Epithelial cell of proximal tubule (primary cell): Measurements from ENCODE around the gene GSC2. TPM values are rescaled to one million over a fixed set of nuclear protein-coding genes. Genes with fewer than 3 reads are reported as not detected.

ENCODE experiments used
- DNase-seq: peaks from one replicate; pipeline ENCODE4 v3.0.0-alpha.2; 2011; ENCODE audit warnings: low read depth
- H3K4me3 ChIP-seq: 2 replicates; pipeline ENCODE4 v1.5.1; 2011; ENCODE audit warnings: low read depth, mild to moderate bottlenecking, low read length
- CTCF ChIP-seq: conservative IDR thresholded peaks from 2 replicates; pipeline ENCODE4 v1.5.1; 2012; ENCODE audit warnings: low read depth, mild to moderate bottlenecking, low read length
- total RNA-seq: library from RNA; depleted of rRNA; stranded (reverse); fragments of >200 nt; gene quantifications from 2 replicates; pipeline ENCODE4 v1.2.3, GENCODE V29; 2015

The GSC2 gene
- total RNA-seq, 1 donor from 2014 or later: not detected

- DNase-seq: no peak
- TF ChIP-seq CTCF: no peak
- H3K4me3 ChIP-seq: no peak overlapping the region
Measured at GRCh38 chr22:19150482-19151328, 613 bp upstream of the GSC2 start.

- TF ChIP-seq CTCF: no peak
- DNase-seq: no peak
- no peak overlapping the region for H3K4me3 ChIP-seq
Measured at GRCh38 chr22:19149047-19149883, 827 bp downstream of the GSC2 start.

- DNase-seq: no peak
- no peak for TF ChIP-seq CTCF
Measured at GRCh38 chr22:19148417-19149046, 1.6 kb downstream of the GSC2 start.

GRCh38 chr22:19147195-19147780 is 2.8 kb downstream of the GSC2 start:
- DNase-seq: no peak
- no peak for TF ChIP-seq CTCF
- no peak overlapping the region for H3K4me3 ChIP-seq

More at GRCh38 chr22:19148417-19149046, 1.6 kb downstream of the GSC2 start:
- H3K4me3 ChIP-seq: no peak overlapping the region

- H3K4me3 ChIP-seq: no peak overlapping the region
- TF ChIP-seq CTCF: peak; percentile 25
- DNase-seq: no peak
Measured at GRCh38 chr22:19146215-19146968, 3.7 kb downstream of the GSC2 start.

GRCh38 chr22:19143967-19144400 is 6.1 kb downstream of the GSC2 start:
- DNase-seq: no peak
- peak overlapping the region; percentile 99 for H3K4me3 ChIP-seq
- TF ChIP-seq CTCF: no peak
